GM23338 (cell line): Measurements from ENCODE around the gene ZNF333. TPM values are rescaled to one million over a fixed set of nuclear protein-coding genes. Genes with fewer than 3 reads are reported as not detected.

Source experiments
- ATAC-seq: fragments of 200-7000 bp; cut with Tn5 transposase; 3 replicates; pipeline ENCODE4 v1.9.1; 2020
- DNase-seq: peaks from one replicate; pipeline ENCODE4 v3.0.0-alpha.2; 2015; ENCODE audit warnings: low spot score
- H2AFZ ChIP-seq: fragments of 200-600 bp; sonication (generic); 2 replicates; pipeline ENCODE4 v1.8.0; 2016; ENCODE audit warnings: antibody characterized with exemption, mild to moderate bottlenecking, moderate library complexity
- H3F3A ChIP-seq: fragments of 200-600 bp; sonication (generic); replicated peaks from 2 replicates; pipeline ENCODE4 v1.8.0; 2017; ENCODE audit warnings: antibody characterized with exemption, mixed run types, low read depth
- H3K27ac ChIP-seq: fragments of 200-600 bp; sonication (generic); 2 replicates; pipeline ENCODE4 v1.6.1; 2016; ENCODE audit warnings: low read depth
- H3K27me3 ChIP-seq: fragments of 200-600 bp; sonication (generic); 2 replicates; pipeline ENCODE4 v1.8.0; 2016; ENCODE audit warnings: mild to moderate bottlenecking, mixed run types, moderate library complexity; ENCODE audit not compliant: insufficient read depth
- H3K36me3 ChIP-seq: fragments of 200-600 bp; sonication (generic); 2 replicates; pipeline ENCODE4 v1.8.0; 2016; ENCODE audit warnings: mild to moderate bottlenecking; ENCODE audit not compliant: insufficient read depth
- H3K4me1 ChIP-seq: fragments of 200-600 bp; sonication (generic); 2 replicates; pipeline ENCODE4 v1.8.0; 2016; ENCODE audit warnings: mild to moderate bottlenecking, moderate library complexity; ENCODE audit not compliant: insufficient read depth
- H3K4me2 ChIP-seq: fragments of 200-600 bp; sonication (generic); 2 replicates; pipeline ENCODE4 v1.7.1; 2017; ENCODE audit warnings: mixed run types
- H3K4me3 ChIP-seq: fragments of 200-600 bp; sonication (generic); 2 replicates; pipeline ENCODE4 v1.6.1; 2016; ENCODE audit warnings: mixed run types
- H3K79me2 ChIP-seq: fragments of 200-600 bp; sonication (generic); replicated peaks from 2 replicates; pipeline ENCODE4 v1.8.0; 2017; ENCODE audit warnings: mild to moderate bottlenecking; ENCODE audit not compliant: insufficient read depth
- H3K9me2 ChIP-seq: fragments of 200-600 bp; sonication (generic); 2 replicates; pipeline ENCODE4 v1.8.0; 2017; ENCODE audit not compliant: insufficient read depth
- H4K20me1 ChIP-seq: fragments of 200-600 bp; sonication (generic); replicated peaks from 2 replicates; pipeline ENCODE4 v1.8.0; 2017; ENCODE audit warnings: mild to moderate bottlenecking; ENCODE audit not compliant: insufficient read depth
- H3K27ac Mint-ChIP-seq: 2 replicates; pipeline ENCODE4 v1.8.0; 2020; ENCODE audit warnings: inconsistent platforms, mild to moderate bottlenecking, moderate library complexity, mixed read lengths
- H3K27me3 Mint-ChIP-seq: 3 replicates; pipeline ENCODE4 v1.8.0; 2022; ENCODE audit warnings: low read depth, mild to moderate bottlenecking, moderate library complexity, mixed read lengths, inconsistent platforms; ENCODE audit not compliant: insufficient read depth, poor library complexity
- H3K36me3 Mint-ChIP-seq: 3 replicates; pipeline ENCODE4 v1.8.0; 2021; ENCODE audit warnings: low read depth, mild to moderate bottlenecking, inconsistent platforms, moderate library complexity, mixed read lengths
- H3K4me1 Mint-ChIP-seq: 3 replicates; pipeline ENCODE4 v1.8.0; 2020; ENCODE audit warnings: mild to moderate bottlenecking, inconsistent platforms, mixed read lengths
- H3K4me3 Mint-ChIP-seq: 3 replicates; pipeline ENCODE4 v1.8.0; 2021; ENCODE audit warnings: moderate library complexity, mild to moderate bottlenecking, inconsistent platforms, mixed read lengths
- H3K9me3 Mint-ChIP-seq: 3 replicates; pipeline ENCODE4 v1.8.0; 2020; ENCODE audit warnings: moderate library complexity, mild to moderate bottlenecking, inconsistent platforms, mixed read lengths
- CREB1 ChIP-seq: fragments of 250-450 bp; sonication (Bioruptor Pico); IDR thresholded peaks from 2 replicates; pipeline ENCODE4 v1.5.0; 2020; ENCODE audit warnings: low read depth, mild to moderate bottlenecking, moderate library complexity
- CTCF ChIP-seq, 2 experiments: fragments of 200-600 bp in 1 of 2; sonication (generic) in 1 of 2; conservative IDR thresholded peaks; 2 replicates each; pipeline versions ENCODE4 v1.5.1 to v1.6.1; 2016 to 2017; ENCODE audit warnings: antibody characterized with exemption in 2 of 2, low read depth in 2 of 2, mild to moderate bottlenecking in 2 of 2, moderate library complexity in 1 of 2
- ETS1 ChIP-seq: IDR thresholded peaks from 2 replicates; pipeline ENCODE4 v1.6.1; 2016; ENCODE audit warnings: antibody characterized with exemption
- EZH2phosphoT487 ChIP-seq: fragments of 200-600 bp; sonication (generic); IDR thresholded peaks from one replicate; pipeline ENCODE4 v1.8.1; 2018; ENCODE audit warnings: antibody characterized with exemption; ENCODE audit not compliant: unreplicated experiment
- JUNB ChIP-seq: IDR thresholded peaks from one replicate; pipeline ENCODE4 v1.6.1; 2016; ENCODE audit warnings: antibody characterized with exemption; ENCODE audit not compliant: unreplicated experiment
- NANOG ChIP-seq: IDR thresholded peaks from 2 replicates; pipeline ENCODE4 v1.6.1; 2016; ENCODE audit warnings: antibody characterized with exemption, borderline replicate concordance
- REST ChIP-seq: IDR thresholded peaks from one replicate; pipeline ENCODE4 v1.6.1; 2018; ENCODE audit warnings: antibody characterized with exemption; ENCODE audit not compliant: unreplicated experiment
- STAT1 ChIP-seq: IDR thresholded peaks from one replicate; pipeline ENCODE4 v1.6.1; 2016; ENCODE audit warnings: antibody characterized with exemption; ENCODE audit not compliant: unreplicated experiment
- ZNF114 ChIP-seq: fragments of 250-450 bp; sonication (Bioruptor Pico); IDR thresholded peaks from 2 replicates; pipeline ENCODE4 v1.5.0; 2020; ENCODE audit warnings: mild to moderate bottlenecking, moderate library complexity
- ZNF331 ChIP-seq: fragments of 250-450 bp; sonication (Bioruptor Pico); IDR thresholded peaks from 2 replicates; pipeline ENCODE4 v1.5.0; 2020; ENCODE audit warnings: low read depth, mild to moderate bottlenecking, moderate library complexity
- polyA plus RNA-seq: library from polyadenylated mRNA; unstranded; fragments of >200 nt; fragmentation: Nextera tagmentation; extraction: Ambion mirVana; gene quantifications from 2 replicates; pipeline ENCODE4 v1.2.1, GENCODE V29; 2016
- total RNA-seq: library from RNA; depleted of rRNA; stranded (reverse); fragments of >200 nt; shearing (Covaris generic); gene quantifications from 2 replicates; pipeline ENCODE4 v1.2.3, GENCODE V29; 2014

The ZNF333 gene
- total and polyA plus RNA-seq, 2 experiments from 2014 or later = 7.2 to 21.6 TPM

GRCh38 chr19:14770944-14771839 is 81.3 kb downstream of the ZNF333 start:
- Mint-ChIP-seq H3K36me3 (peaks cover 20% of the 10 kb centered on the region), H3K27me3 (peaks cover 7% of the 10 kb centered on the region), H3K4me3 (no peak overlapping the region), H3K4me1 (peaks cover 3% of the 10 kb centered on the region), H3K27ac (no peak overlapping the region), H3K9me3 (no peaks in the 10 kb centered on the region; the same call in 2 of the 3 replicates)
- Histone ChIP-seq H3K4me3 (no peak overlapping the region), H3K27me3 (peaks cover 3% of the 10 kb centered on the region; the same call in 1 of the 2 replicates), H3K27ac (no peak overlapping the region), H4K20me1 (no peaks in the 10 kb centered on the region), H3K4me2 (no peak overlapping the region), H2AFZ (no peak overlapping the region), H3K36me3 (no peaks in the 10 kb centered on the region), H3K9me2 (no peaks in the 10 kb centered on the region), H3K4me1 (no peaks in the 10 kb centered on the region; the same call in 1 of the 2 replicates), H3F3A (no peaks in the 10 kb centered on the region), H3K79me2 (no peaks in the 10 kb centered on the region)
- ATAC-seq (no peak), DNase-seq (no peak)
- no peak for TF ChIP-seq CREB1 (CRISPR knock-in tag)
- TF ChIP-seq CTCF (conservative IDR thresholded peaks at IDR 0.05; ENCODE audit: low read depth in 2 of 2) = no peak
- no peak for TF ChIP-seq STAT1
- no peak for TF ChIP-seq ZNF114 (CRISPR knock-in tag)
- TF ChIP-seq ZNF331 (CRISPR knock-in tag) = no peak
- no peak for TF ChIP-seq ETS1
- no peak for TF ChIP-seq NANOG
- TF ChIP-seq REST = no peak
- no peak for TF ChIP-seq EZH2phosphoT487
- TF ChIP-seq JUNB = no peak
